Endothelial cell (in vitro differentiated cells): ENCODE results near the gene C14orf132. TPM values are rescaled to one million over a fixed set of nuclear protein-coding genes. Genes with fewer than 3 reads are reported as not detected.

Source experiments
- DNase-seq: peaks from one replicate; pipeline ENCODE4 v3.0.0; 2021; ENCODE audit warnings: low spot score
- H3K27ac Mint-ChIP-seq: one replicate; pipeline ENCODE4 v1.8.0; 2021; ENCODE audit warnings: mixed read lengths, inconsistent platforms; ENCODE audit not compliant: unreplicated experiment
- H3K27me3 Mint-ChIP-seq: one replicate; pipeline ENCODE4 v1.8.0; 2021; ENCODE audit warnings: mild to moderate bottlenecking, moderate library complexity, mixed read lengths, inconsistent platforms; ENCODE audit not compliant: unreplicated experiment
- H3K36me3 Mint-ChIP-seq: one replicate; pipeline ENCODE4 v1.8.0; 2021; ENCODE audit warnings: mild to moderate bottlenecking, low read depth, mixed read lengths, inconsistent platforms; ENCODE audit not compliant: unreplicated experiment
- H3K4me1 Mint-ChIP-seq: one replicate; pipeline ENCODE4 v1.8.0; 2021; ENCODE audit warnings: mild to moderate bottlenecking, mixed read lengths, inconsistent platforms; ENCODE audit not compliant: unreplicated experiment
- H3K4me3 Mint-ChIP-seq: one replicate; pipeline ENCODE4 v1.8.0; 2021; ENCODE audit warnings: mild to moderate bottlenecking, mixed read lengths, inconsistent platforms; ENCODE audit not compliant: unreplicated experiment
- H3K9me3 Mint-ChIP-seq: one replicate; pipeline ENCODE4 v1.8.0; 2021; ENCODE audit warnings: mixed read lengths, inconsistent platforms; ENCODE audit not compliant: unreplicated experiment
- CTCF ChIP-seq: fragments of 200-600 bp; sonication (generic); IDR thresholded peaks from one replicate; pipeline ENCODE4 v1.5.0; 2021; ENCODE audit warnings: antibody characterized with exemption; ENCODE audit not compliant: unreplicated experiment
- total RNA-seq: library from RNA; stranded (reverse); fragmentation: NEBNext Ultra II Directional; extraction: Animal tissue kit (Norgen Biotek cat#: 25700); gene quantifications from one replicate; pipeline ENCODE4 v1.2.1, GENCODE V29; 2021; ENCODE audit not compliant: unreplicated experiment

The C14orf132 gene
- total RNA-seq, 1 donor from 2014 or later: 4.4 TPM

GRCh38 chr14:96104469-96105057, 65.4 kb downstream of the C14orf132 start:
- Mint-ChIP-seq H3K27me3 (peaks cover 7% of the 10 kb centered on the region), H3K27ac (no peak overlapping the region), H3K9me3 (no peaks in the 10 kb centered on the region), H3K4me3 (no peak overlapping the region), H3K36me3 (peaks cover 3% of the 10 kb centered on the region), H3K4me1 (no peaks in the 10 kb centered on the region)
- no peak for TF ChIP-seq CTCF
- no peak for DNase-seq

- H3K27ac Mint-ChIP-seq: no peak overlapping the region
- no peak overlapping the region for H3K4me3 Mint-ChIP-seq
- no peak for DNase-seq
- peaks cover 9% of the 10 kb centered on the region for H3K27me3 Mint-ChIP-seq
- TF ChIP-seq CTCF: no peak
- H3K4me1 Mint-ChIP-seq: no peaks in the 10 kb centered on the region
- no peaks in the 10 kb centered on the region for H3K9me3 Mint-ChIP-seq
- peaks cover 3% of the 10 kb centered on the region for H3K36me3 Mint-ChIP-seq
These were observed 66.1 kb downstream of the C14orf132 start for GRCh38 chr14:96105089-96105925.

- Mint-ChIP-seq H3K36me3 (peaks cover 3% of the 10 kb centered on the region), H3K4me3 (no peak overlapping the region), H3K27me3 (peaks cover 12% of the 10 kb centered on the region), H3K27ac (no peak overlapping the region), H3K9me3 (no peaks in the 10 kb centered on the region), H3K4me1 (no peaks in the 10 kb centered on the region)
- DNase-seq: no peak
- no peak for TF ChIP-seq CTCF
These were observed 66.8 kb downstream of the C14orf132 start for GRCh38 chr14:96105926-96106441.

GRCh38 chr14:96106891-96107290, 67.7 kb downstream of the C14orf132 start:
- H3K9me3 Mint-ChIP-seq: no peaks in the 10 kb centered on the region
- H3K4me1 Mint-ChIP-seq: no peaks in the 10 kb centered on the region
- DNase-seq: no peak
- no peak for TF ChIP-seq CTCF
- H3K27me3 Mint-ChIP-seq: peaks cover 12% of the 10 kb centered on the region
- H3K4me3 Mint-ChIP-seq: no peak overlapping the region
- no peak overlapping the region for H3K27ac Mint-ChIP-seq
- peaks cover 3% of the 10 kb centered on the region for H3K36me3 Mint-ChIP-seq
